Activated CD8-positive, alpha-beta memory T cell treated with anti-CD3 and anti-CD28 coated beads for 24 hours (primary cell): Measurements from ENCODE around the gene GJA9.

ENCODE experiments used
- DNase-seq: peaks from one replicate; pipeline ENCODE4 v3.0.0-alpha.2; 2020

Gene GJA9

DNA sequence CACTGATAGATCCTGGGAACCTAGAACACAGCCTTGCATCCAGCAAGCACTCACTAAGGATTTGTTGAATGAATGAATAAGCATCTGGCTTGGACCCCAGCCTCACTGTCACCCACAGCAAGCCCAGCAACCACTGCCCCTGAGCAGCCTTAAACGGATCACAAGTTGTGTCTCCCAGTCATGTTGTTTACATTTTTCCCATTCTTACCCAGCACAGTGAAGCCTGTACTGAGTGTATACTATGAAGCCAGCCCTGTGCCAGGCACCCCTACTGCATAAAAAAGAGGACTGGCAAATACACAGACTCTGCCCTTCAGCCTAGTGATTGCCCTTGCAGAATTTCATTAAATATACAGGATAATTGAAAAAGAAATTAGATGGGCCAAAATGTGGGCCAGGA lies 52.0 kb downstream of the GJA9 start:
- DNase-seq = no peak

DNA sequence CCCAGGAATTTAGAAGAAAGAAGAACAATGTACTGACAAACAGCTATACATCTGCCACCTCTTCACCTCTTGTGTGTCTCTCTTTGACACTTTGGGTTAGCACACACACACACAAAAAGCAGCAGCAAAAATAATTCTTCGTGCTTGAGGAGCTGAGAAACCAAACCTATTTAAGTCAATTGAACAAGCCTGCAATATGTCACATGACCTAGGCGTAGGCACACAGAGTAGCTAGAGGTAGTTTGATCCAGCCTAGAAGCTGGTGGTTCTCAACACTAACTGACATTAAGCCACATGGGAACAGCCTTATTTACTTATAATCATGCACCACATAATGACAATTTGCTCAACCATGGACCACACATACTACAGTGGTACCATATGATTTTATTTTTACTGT lies 54.1 kb downstream of the GJA9 start:
- no peak for DNase-seq

DNA sequence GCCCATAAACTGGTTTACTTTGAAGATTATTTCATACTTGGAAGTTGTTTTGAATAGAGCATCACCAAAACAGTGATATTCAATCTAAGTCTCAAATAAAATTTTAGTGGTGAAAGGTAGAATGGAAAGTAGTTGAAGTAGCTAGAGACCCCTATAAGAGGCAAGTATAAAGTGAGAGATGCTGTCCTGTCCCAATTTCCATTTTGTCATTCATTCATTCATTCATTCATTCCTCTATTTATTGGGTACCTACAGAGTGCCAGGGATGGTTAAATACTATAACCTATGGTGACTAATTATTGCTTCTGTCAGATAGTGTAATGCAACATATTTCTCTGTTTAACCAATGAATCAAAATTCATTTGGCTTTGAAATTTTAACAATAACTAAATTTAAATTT lies 54.5 kb downstream of the GJA9 start:
- DNase-seq = no peak

DNA sequence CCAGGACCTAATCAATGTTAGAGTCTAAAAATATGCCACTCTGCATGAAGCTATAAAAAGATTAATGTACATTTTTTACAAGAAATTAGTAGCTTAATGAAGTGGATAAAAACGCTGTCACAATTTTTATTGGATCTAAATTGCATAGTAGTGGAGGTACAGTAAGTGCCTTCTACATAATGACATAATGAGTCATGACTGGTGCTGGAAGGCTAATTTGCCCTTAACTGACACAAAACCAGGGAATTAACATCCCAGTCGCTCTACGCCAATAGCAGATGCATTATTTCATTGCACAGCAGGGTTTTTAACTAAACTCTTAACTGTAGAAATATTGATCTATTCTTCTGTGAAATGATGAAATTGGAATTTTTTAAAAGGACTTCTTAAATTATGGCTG lies 55.1 kb downstream of the GJA9 start:
- no peak for DNase-seq
